Left lung (tissue), 10 donors: ENCODE results near the gene KIRREL3. TPM values are rescaled to one million over a fixed set of nuclear protein-coding genes. Genes with fewer than 3 reads are reported as not detected.

Experiments
- ATAC-seq: fragments of 200-7000 bp; cut with Tn5 transposase; one replicate; pipeline ENCODE4 v1.9.1; 2020; ENCODE audit warnings: moderate library complexity
- DNase-seq, 4 donors: peaks; one replicate each; pipeline ENCODE4 v3.0.0-alpha.2; 2013 to 2020
- H3K27ac ChIP-seq, 2 donors: fragments of 200-600 bp; sonication (generic) in 1 of 2; one replicate each; pipeline versions ENCODE4 v1.5.0 to v1.8.0; 2020 to 2021
- H3K27me3 ChIP-seq, 2 donors: fragments of 200-600 bp; sonication (generic) in 1 of 2; one replicate each; pipeline versions ENCODE4 v1.5.0 to v1.8.0; 2020 to 2021
- H3K36me3 ChIP-seq, 2 donors: fragments of 200-600 bp; sonication (generic) in 1 of 2; one replicate each; pipeline versions ENCODE4 v1.5.0 to v1.8.0; 2020 to 2021
- H3K4me1 ChIP-seq, 2 donors: fragments of 200-600 bp; one replicate each; pipeline ENCODE4 v1.8.0; 2021
- H3K4me3 ChIP-seq, 2 donors: fragments of 200-600 bp; sonication (generic) in 1 of 2; one replicate each; pipeline versions ENCODE4 v1.5.0 to v1.8.0; 2020 to 2021; ENCODE audit warnings: mild to moderate bottlenecking in 1 of 2
- H3K9me3 ChIP-seq, 2 donors: fragments of 200-600 bp; sonication (generic) in 1 of 2; one replicate each; pipeline versions ENCODE4 v1.5.0 to v1.8.0; 2020 to 2021
- intact Hi-C, 2 donors: fragments of 100-400 bp; cut with DNase I; formaldehyde crosslinking; loops; one replicate each; pipeline versions ENCODE4 v1.11.2 to v1.14.2; 2022
- polyA plus RNA-seq, 6 donors: library from polyadenylated mRNA; unstranded; fragments of 120-200 nt; gene quantifications; one replicate each; pipeline ENCODE4 v1.2.1, GENCODE V29; 2013; ENCODE audit not compliant: insufficient read length in 6 of 6
- total RNA-seq, 2 donors: library from RNA; stranded (reverse); fragmentation: NEBNext Ultra II Directional; extraction: Animal tissue kit (Norgen Biotek cat#: 25700); gene quantifications; one replicate each; pipeline ENCODE4 v1.2.1, GENCODE V29; 2021
- TF ChIP-seq, protein P1 (sequence below), 2 donors: fragments of 200-600 bp; sonication (generic) in 1 of 2; IDR thresholded peaks; one replicate each; pipeline versions ENCODE4 v1.5.0 to v1.8.0; 2021; ENCODE audit warnings: antibody characterized with exemption in 2 of 2
- donor health status: DM: no; HTN: yes; CAD: no.
- donor health status: DM: no; HTN: no; CAD: no.

KIRREL3 gene
- total and polyA plus RNA-seq, 8 donors: 1.6 to 2.5 (median 2.0) TPM; not detected in 2

GRCh38 chr11:126518071-126518971 is 482.2 kb downstream of the KIRREL3 start:
- Histone ChIP-seq H3K9me3 (no peaks in the 10 kb centered on the region), H3K4me1 (no peaks in the 10 kb centered on the region), H3K4me3 (no peak overlapping the region), H3K36me3 (no peaks in the 10 kb centered on the region), H3K27ac (no peak overlapping the region), H3K27me3 (no peaks in the 10 kb centered on the region)
- DNase-seq (no peak), ATAC-seq (no peak)
- TF ChIP-seq, protein P1, sequence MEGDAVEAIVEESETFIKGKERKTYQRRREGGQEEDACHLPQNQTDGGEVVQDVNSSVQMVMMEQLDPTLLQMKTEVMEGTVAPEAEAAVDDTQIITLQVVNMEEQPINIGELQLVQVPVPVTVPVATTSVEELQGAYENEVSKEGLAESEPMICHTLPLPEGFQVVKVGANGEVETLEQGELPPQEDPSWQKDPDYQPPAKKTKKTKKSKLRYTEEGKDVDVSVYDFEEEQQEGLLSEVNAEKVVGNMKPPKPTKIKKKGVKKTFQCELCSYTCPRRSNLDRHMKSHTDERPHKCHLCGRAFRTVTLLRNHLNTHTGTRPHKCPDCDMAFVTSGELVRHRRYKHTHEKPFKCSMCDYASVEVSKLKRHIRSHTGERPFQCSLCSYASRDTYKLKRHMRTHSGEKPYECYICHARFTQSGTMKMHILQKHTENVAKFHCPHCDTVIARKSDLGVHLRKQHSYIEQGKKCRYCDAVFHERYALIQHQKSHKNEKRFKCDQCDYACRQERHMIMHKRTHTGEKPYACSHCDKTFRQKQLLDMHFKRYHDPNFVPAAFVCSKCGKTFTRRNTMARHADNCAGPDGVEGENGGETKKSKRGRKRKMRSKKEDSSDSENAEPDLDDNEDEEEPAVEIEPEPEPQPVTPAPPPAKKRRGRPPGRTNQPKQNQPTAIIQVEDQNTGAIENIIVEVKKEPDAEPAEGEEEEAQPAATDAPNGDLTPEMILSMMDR (IDR thresholded peaks at IDR 0.05): no peak
- intact Hi-C loops: no loop called here

DNA sequence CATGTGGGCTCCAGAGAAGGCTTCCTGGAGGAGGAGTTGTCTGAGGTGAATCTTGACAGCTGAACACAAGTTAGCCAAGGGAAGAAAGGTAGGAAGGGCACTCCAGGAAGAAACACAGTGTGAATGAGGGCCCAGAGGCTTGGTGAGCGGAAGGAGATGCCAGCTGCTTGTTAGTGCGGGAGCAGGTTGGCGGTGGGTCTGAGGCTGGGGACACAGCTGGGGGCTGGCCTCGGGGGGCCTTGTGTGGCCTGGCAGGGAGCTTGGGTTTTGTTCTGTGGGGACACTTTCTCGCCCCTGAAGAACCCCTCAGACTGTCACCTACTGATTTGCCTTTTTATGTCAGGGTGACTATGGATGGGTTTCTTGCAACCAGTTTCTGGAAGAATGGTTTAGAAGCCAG is 485.1 kb downstream of the KIRREL3 start:
- Histone ChIP-seq H3K9me3 (no peaks in the 10 kb centered on the region), H3K4me3 (no peak overlapping the region), H3K27ac (no peak overlapping the region), H3K36me3 (no peaks in the 10 kb centered on the region), H3K4me1 (no peaks in the 10 kb centered on the region), H3K27me3 (no peaks in the 10 kb centered on the region)
- intact Hi-C loops: no loop called here
- ATAC-seq: no peak
- TF ChIP-seq, protein P1 (IDR thresholded peaks at IDR 0.05): no peak
- DNase-seq: no peak

DNA sequence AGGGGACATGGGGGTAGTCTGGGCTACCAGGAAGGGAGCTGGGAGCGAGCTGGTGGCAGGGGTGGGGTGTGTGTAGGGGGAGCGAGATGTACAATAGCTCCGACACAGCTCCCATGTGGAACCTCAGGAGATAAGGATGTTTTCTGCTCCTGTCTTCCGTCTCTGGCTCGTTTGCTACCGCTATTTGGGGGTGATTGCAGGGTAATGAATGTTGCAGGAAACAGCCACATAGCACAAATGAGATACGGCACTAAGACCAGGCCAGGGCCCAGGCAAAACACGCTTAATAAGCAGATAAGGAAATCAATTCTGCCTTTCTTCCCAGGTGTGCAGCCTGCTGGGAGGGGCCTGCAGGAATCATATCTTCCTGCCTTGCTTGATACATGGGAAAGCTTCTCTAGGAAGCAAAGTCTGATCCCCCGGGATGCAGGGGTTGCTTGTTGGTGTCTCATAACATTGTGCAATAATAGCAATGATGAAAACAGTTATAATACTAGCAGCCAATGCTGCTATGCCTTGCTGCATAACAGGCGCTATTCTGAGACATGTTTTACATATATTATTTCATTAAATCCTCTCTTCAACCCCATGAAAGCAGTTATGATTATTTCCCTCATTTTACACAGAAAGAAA is 486.4 kb downstream of the KIRREL3 start:
- no peaks in the 10 kb centered on the region for H3K27me3 ChIP-seq
- no peaks in the 10 kb centered on the region for H3K4me1 ChIP-seq
- TF ChIP-seq, protein P1 (IDR thresholded peaks at IDR 0.05): no peak
- H3K9me3 ChIP-seq: no peaks in the 10 kb centered on the region
- DNase-seq (no peak), ATAC-seq (no peak)
- intact Hi-C loops: no loop called here
- no peaks in the 10 kb centered on the region for H3K36me3 ChIP-seq
- H3K27ac ChIP-seq: no peak overlapping the region
- no peak overlapping the region for H3K4me3 ChIP-seq

DNA sequence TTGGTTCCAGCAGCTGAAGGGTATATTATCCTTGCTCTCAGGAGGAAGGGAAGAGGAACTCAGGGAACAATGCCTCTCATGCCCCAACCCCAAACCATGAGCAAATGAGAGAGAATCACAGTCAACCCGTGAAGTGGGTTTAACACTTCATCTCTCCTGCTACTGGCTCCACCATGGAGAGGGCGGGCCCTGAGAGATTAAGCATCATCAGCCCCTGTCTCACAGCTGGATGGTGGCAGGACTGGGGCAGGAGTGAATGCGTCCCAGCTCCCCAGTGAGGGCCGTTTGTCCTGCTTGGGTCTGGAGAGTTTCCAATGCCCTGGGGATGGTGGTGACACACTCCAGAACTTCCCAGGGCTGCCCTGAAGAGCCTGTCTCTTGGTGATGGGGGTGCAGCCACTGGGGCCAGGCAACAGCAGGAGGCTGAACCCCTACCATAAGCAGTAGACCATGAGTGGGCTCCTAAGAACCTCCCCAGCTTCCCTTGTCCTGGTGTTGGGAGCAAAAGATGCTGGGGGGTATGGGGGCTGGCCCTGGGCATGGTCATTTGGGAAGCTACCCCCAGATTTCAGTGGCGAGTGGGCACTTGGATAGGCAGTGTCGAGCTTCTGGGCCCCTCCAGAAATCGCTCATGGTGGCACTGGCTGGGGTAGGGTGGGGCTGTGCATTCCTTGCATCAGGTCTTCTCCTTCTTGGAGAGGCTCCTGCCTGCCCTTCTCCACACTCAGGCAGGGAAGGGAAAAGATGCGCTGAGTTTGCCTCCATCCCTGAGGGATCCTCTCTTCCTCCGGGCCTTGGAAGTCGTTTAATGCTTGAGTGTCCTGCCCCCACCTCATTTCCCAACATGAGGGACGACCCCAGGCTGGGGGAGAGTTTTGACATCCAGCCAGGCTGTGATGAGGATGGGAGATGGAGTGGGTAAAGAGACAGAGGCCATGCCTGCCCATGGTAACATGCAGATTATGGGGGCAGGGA is 487.5 kb downstream of the KIRREL3 start:
- H3K4me1 ChIP-seq: no peaks in the 10 kb centered on the region
- ATAC-seq (no peak), DNase-seq (no peak)
- no peaks in the 10 kb centered on the region for H3K27me3 ChIP-seq
- no peaks in the 10 kb centered on the region for H3K9me3 ChIP-seq
- no peaks in the 10 kb centered on the region for H3K36me3 ChIP-seq
- H3K4me3 ChIP-seq: no peak overlapping the region
- no peak overlapping the region for H3K27ac ChIP-seq
- intact Hi-C loops: no loop called here
- TF ChIP-seq, protein P1 (IDR thresholded peaks at IDR 0.05): no peak
